B cell (primary cell): ENCODE measurements around the gene SEMA3A.

ENCODE experiments used
- CTCF ChIP-seq: fragments of 200-600 bp; IDR thresholded peaks from one replicate; pipeline ENCODE4 v1.8.0; 2022; ENCODE audit warnings: antibody characterized with exemption, mild to moderate bottlenecking
- EZH2 ChIP-seq: IDR thresholded peaks from 2 replicates; pipeline ENCODE4 v1.6.1; 2012; ENCODE audit warnings: borderline replicate concordance, low read depth, mild to moderate bottlenecking, moderate library complexity, low read length; ENCODE audit not compliant: insufficient read depth, poor library complexity, severe bottlenecking

DNA sequence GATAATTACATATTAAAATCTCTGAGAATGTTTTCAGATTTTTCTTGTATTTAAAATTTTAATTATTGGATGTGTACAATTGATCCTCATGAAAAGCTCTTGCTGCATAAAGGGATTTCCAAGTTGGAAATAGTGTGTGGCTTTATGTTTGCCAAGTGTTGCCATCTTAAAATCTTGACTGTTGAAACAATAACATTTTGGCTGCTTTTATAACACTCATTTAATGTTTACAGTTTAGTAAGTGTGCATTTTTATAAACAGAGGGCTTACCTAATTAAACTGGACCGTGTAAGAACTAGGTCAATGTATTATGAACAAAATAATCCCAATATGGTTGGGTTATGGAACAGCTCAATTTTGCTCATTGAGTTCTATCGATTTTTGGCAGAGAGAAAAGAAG is 23.9 kb downstream of the SEMA3A start:
- TF ChIP-seq CTCF, result no peak
- TF ChIP-seq EZH2, result no peak
